ENCODE results near the gene MYH6. TPM values are rescaled to one million over a fixed set of nuclear protein-coding genes. Genes with fewer than 3 reads are reported as not detected.

Gene MYH6
- total RNA-seq, 1 experiment from 2014 or later, result 0.09 TPM

- TF ChIP-seq ARID4B (CRISPR knock-in tag; IDR thresholded peaks at IDR 0.05; ENCODE audit: borderline replicate concordance) (no peak), ELF4 (CRISPR knock-in tag; IDR thresholded peaks at IDR 0.05; ENCODE audit: low read depth) (no peak), FOXK1 (CRISPR knock-in tag; IDR thresholded peaks at IDR 0.05) (no peak), NR2C2 (CRISPR knock-in tag; IDR thresholded peaks at IDR 0.05) (no peak), AR (CRISPR knock-in tag; IDR thresholded peaks at IDR 0.05) (no peak), USF2 (CRISPR knock-in tag; IDR thresholded peaks at IDR 0.05) (no peak)
Observed at GRCh38 chr14:23434488-23435222, 26.6 kb upstream of the MYH6 start (continued).

- H3K4me3 Mint-ChIP-seq, result no peak overlapping the region
- H3K27me3 Mint-ChIP-seq (ENCODE audit: low read depth), result peaks cover 31% of the 10 kb centered on the region
- TF ChIP-seq ELF4 (CRISPR knock-in tag; IDR thresholded peaks at IDR 0.05; ENCODE audit: low read depth) (no peak), NR1H2 (CRISPR knock-in tag; IDR thresholded peaks at IDR 0.05) (no peak), JUN (CRISPR knock-in tag; IDR thresholded peaks at IDR 0.05) (no peak), KAT7 (CRISPR knock-in tag; IDR thresholded peaks at IDR 0.05; ENCODE audit: borderline replicate concordance) (no peak), JAZF1 (CRISPR knock-in tag; IDR thresholded peaks at IDR 0.05) (no peak), CTCF (IDR thresholded peaks at IDR 0.05) (no peak)
- DNase-seq (ENCODE audit: low spot score), result no peak
- ChIA-PET CTCF (interaction anchor here (0.6 to 1.3 kb wide), 12 partner anchors 9 to 127 kb away, joined by 3 to 19 read pairs (median 4); partner anchors contain the start of genes BCL2L2 and CMTM5), POLR2A (no interaction called here)
- no peak overlapping the region for H3K27ac Mint-ChIP-seq
- no peaks in the 10 kb centered on the region for H3K9me3 Mint-ChIP-seq
- peaks cover 10% of the 10 kb centered on the region for H3K4me1 Mint-ChIP-seq
- H3K36me3 Mint-ChIP-seq, result no peaks in the 10 kb centered on the region
- peak; percentile 58; the same call in 1 of the 2 replicates for ATAC-seq
Observed at GRCh38 chr14:23433457-23433856, 25.4 kb upstream of the MYH6 start.

GRCh38 chr14:23432946-23433345 lies 24.9 kb upstream of the MYH6 start:
- Mint-ChIP-seq H3K4me1 (peaks cover 5% of the 10 kb centered on the region), H3K27me3 (ENCODE audit: low read depth) (peaks cover 36% of the 10 kb centered on the region), H3K36me3 (no peaks in the 10 kb centered on the region), H3K9me3 (no peaks in the 10 kb centered on the region), H3K27ac (no peak overlapping the region), H3K4me3 (no peak overlapping the region)
- ATAC-seq (no peak), DNase-seq (ENCODE audit: low spot score) (no peak)
- POLR2A ChIA-PET, result no interaction called here
- CTCF ChIA-PET, result interaction anchor here (1.2 to 1.3 kb wide), 3 partner anchors 10 to 53 kb away, joined by 7 to 19 read pairs (median 9); no protein-coding TSS in a partner anchor
- TF ChIP-seq ZNF423 (CRISPR knock-in tag; IDR thresholded peaks at IDR 0.05), result no peak
- no peak for TF ChIP-seq E2F1 (CRISPR knock-in tag; IDR thresholded peaks at IDR 0.05)
- no peak for TF ChIP-seq ERG (CRISPR knock-in tag; IDR thresholded peaks at IDR 0.05)
- no peak for TF ChIP-seq MYBL2 (CRISPR knock-in tag; IDR thresholded peaks at IDR 0.05)
- no peak for TF ChIP-seq NFE2L1 (CRISPR knock-in tag; IDR thresholded peaks at IDR 0.05)
- TF ChIP-seq TEAD1 (CRISPR knock-in tag; IDR thresholded peaks at IDR 0.05), result no peak
- no peak for TF ChIP-seq FOXK1 (CRISPR knock-in tag; IDR thresholded peaks at IDR 0.05)
- no peak for TF ChIP-seq ZNF263 (CRISPR knock-in tag; IDR thresholded peaks at IDR 0.05; ENCODE audit: low read depth)
- TF ChIP-seq NFATC4 (CRISPR knock-in tag; IDR thresholded peaks at IDR 0.05), result no peak
- no peak for TF ChIP-seq EMX1 (CRISPR knock-in tag; IDR thresholded peaks at IDR 0.05)
- no peak for TF ChIP-seq ATF3 (CRISPR knock-in tag; conservative IDR thresholded peaks at IDR 0.05)
